ENCODE measurements around the gene SPAAR.

Gene SPAAR

GRCh38 chr9:35951736-35952135 lies 42.4 kb downstream of the SPAAR start:
- Histone ChIP-seq H3K27me3 (replicated peaks) (no peaks in the 10 kb centered on the region), H3K4me3 (ENCODE audit: low read depth, low read length) (no peak overlapping the region), H3K27ac (peak overlapping the region; percentile 80), H3K36me3 (replicated peaks) (no peaks in the 10 kb centered on the region)
- TF ChIP-seq, protein P1, sequence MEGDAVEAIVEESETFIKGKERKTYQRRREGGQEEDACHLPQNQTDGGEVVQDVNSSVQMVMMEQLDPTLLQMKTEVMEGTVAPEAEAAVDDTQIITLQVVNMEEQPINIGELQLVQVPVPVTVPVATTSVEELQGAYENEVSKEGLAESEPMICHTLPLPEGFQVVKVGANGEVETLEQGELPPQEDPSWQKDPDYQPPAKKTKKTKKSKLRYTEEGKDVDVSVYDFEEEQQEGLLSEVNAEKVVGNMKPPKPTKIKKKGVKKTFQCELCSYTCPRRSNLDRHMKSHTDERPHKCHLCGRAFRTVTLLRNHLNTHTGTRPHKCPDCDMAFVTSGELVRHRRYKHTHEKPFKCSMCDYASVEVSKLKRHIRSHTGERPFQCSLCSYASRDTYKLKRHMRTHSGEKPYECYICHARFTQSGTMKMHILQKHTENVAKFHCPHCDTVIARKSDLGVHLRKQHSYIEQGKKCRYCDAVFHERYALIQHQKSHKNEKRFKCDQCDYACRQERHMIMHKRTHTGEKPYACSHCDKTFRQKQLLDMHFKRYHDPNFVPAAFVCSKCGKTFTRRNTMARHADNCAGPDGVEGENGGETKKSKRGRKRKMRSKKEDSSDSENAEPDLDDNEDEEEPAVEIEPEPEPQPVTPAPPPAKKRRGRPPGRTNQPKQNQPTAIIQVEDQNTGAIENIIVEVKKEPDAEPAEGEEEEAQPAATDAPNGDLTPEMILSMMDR (IDR thresholded peaks at IDR 0.05; ENCODE audit: low read depth, low read length, missing control alignments) = no peak
- DNase-seq = peak; percentile 79
- in situ Hi-C loops (cut with HindIII; ENCODE audit: low pct_ligation_motif_present, low sequenced_read_pairs) = no loop called here

DNA sequence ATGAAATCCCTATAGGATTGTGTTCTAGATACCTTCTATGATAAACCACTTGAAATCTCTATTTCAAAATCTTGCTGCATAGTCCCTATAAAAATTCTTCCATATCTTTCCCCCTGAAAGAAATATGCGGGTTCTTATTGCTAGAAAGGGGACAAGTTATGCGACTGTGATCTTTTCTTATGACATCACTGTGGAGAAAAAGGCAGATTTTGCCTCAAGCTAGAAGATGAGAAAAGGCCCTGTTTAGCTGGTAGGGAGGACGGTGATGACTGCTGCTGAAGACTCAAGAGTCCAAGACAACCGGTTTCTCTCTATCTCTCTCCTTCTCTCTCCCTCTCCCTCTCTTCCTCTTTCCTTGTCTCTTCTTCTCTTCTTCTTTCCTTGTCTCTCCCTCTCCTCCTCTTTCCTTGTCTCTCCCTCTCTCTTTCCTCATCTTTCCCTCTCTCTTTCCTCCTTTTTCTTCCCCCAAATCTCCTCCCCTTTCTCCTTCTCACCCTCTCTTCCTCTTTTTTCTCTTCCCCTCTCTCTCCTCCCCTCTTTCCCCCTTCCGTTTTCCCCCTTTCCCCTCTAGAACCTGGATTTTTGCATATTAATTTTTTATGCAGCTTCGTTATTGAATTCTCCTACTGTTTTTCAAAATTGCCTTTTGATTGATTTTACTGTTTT lies 43.4 kb downstream of the SPAAR start:
- no peak overlapping the region for H3K27ac ChIP-seq
- H3K27me3 ChIP-seq (replicated peaks) = no peaks in the 10 kb centered on the region
- no peak overlapping the region for H3K4me3 ChIP-seq (ENCODE audit: low read depth, low read length)
- DNase-seq = no peak
- in situ Hi-C loops (cut with HindIII; ENCODE audit: low pct_ligation_motif_present, low sequenced_read_pairs) = no loop called here
- TF ChIP-seq, protein P1 (IDR thresholded peaks at IDR 0.05; ENCODE audit: low read depth, low read length, missing control alignments) = no peak
- no peaks in the 10 kb centered on the region for H3K36me3 ChIP-seq (replicated peaks)

GRCh38 chr9:35954942-35955546 lies 45.8 kb downstream of the SPAAR start:
- in situ Hi-C loops (cut with HindIII; ENCODE audit: low pct_ligation_motif_present, low sequenced_read_pairs) = no loop called here

DNA sequence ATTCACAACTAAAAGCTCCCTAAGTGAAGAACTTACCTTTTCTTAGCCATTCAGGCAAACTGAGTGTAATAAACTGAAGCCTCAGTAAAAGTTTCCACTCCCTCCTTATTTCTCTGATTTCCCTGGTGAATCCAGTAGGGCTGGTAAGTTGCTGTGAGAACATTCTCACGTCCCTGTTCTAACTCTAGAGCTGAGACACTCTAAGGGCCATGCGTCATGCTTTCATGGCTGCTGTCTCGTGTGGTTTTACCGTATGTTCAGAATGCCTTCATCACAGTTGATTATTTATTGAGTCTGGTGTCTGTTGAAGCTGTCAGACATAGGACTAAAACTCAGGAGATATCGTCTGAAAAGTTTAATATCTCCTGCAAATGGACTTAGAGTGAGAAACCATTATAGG lies 47.4 kb downstream of the SPAAR start:
- in situ Hi-C loops (cut with HindIII; ENCODE audit: low pct_ligation_motif_present, low sequenced_read_pairs) = no loop called here
- no peak for DNase-seq
- no peaks in the 10 kb centered on the region for H3K36me3 ChIP-seq (replicated peaks)
- H3K27me3 ChIP-seq (replicated peaks) = no peaks in the 10 kb centered on the region
- no peak overlapping the region for H3K4me3 ChIP-seq (ENCODE audit: low read depth, low read length)
- H3K27ac ChIP-seq = no peak overlapping the region
- TF ChIP-seq, protein P1 (IDR thresholded peaks at IDR 0.05; ENCODE audit: low read depth, low read length, missing control alignments) = no peak

More at GRCh38 chr9:35954942-35955546, 45.8 kb downstream of the SPAAR start:
- H3K27ac ChIP-seq = no peak overlapping the region
- TF ChIP-seq, protein P1 (IDR thresholded peaks at IDR 0.05; ENCODE audit: low read depth, low read length, missing control alignments) = peak; percentile 85
- no peaks in the 10 kb centered on the region for H3K27me3 ChIP-seq (replicated peaks)
- no peak overlapping the region for H3K4me3 ChIP-seq (ENCODE audit: low read depth, low read length)
- no peaks in the 10 kb centered on the region for H3K36me3 ChIP-seq (replicated peaks)
- peak; percentile 79 for DNase-seq

DNA sequence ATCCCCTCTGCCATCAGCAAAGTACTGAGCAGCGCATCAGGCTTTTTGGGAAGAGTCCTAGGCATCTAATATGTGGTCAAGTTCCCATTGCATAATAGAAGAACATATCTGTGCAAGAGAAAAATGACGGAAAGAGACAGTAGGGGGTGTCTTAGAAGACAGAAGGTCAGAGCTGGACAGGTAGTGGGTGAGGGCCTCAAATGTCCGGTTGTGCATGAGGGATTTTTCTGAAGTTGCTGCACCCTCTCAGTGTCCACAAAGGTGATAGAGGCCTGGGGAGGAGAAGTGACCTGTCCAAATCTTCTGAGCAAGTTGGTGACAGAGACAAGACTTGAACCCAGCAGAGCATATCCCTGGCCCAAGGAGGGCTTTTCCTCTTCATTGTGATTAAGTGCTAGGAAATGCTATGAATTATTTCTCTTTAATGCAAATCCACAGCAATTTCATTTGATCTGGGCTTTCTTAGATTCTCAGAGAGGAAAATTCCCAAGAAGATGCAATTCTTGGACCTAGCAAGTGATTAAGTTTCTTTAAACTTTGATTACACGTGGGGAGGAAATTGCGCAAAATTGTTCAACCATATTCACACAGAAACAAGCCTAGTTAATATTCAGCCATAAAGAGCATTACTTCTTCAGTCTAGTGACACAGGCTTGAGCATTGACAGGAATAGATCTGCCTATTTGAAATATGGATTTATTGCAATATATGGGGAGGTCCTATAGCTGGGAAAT lies 49.0 kb downstream of the SPAAR start, which contains the start of gene OR2S2:
Gene OR2S2, minus strand, starts transcription at position 51 of the 734 bp plus-strand sequence. CDS start 56 bp downstream, outside the sequence.
- no peaks in the 10 kb centered on the region for H3K36me3 ChIP-seq (replicated peaks)
- H3K27ac ChIP-seq = no peak within 1 kb of the TSS
- TF ChIP-seq, protein P1 (IDR thresholded peaks at IDR 0.05; ENCODE audit: low read depth, low read length, missing control alignments) = no peak
- DNase-seq = no peak
- no peak within 1 kb of the TSS for H3K4me3 ChIP-seq (ENCODE audit: low read depth, low read length)
- no peaks in the 10 kb centered on the region for H3K27me3 ChIP-seq (replicated peaks)
- in situ Hi-C loops (cut with HindIII; ENCODE audit: low pct_ligation_motif_present, low sequenced_read_pairs) = no loop called here
